GM21786 (cell line): Measurements from ENCODE around the gene OCLN.
"Not testable (repeated sequence)": the region's sequence is repeated elsewhere in the genome, so short reads cannot be mapped to it uniquely, and the experiment has no call there.

Experiments used
- ATAC-seq: cut with Tn5 transposase; IDR thresholded peaks from one replicate; pipeline ENCODE4 v1.9.1; 2021; ENCODE audit not compliant: unreplicated experiment

OCLN gene

GRCh38 chr5:69489246-69489645 is 3.3 kb upstream of the OCLN start:
- ATAC-seq: no peak

GRCh38 chr5:69491027-69491426 is 1.6 kb upstream of the OCLN start:
- no peak for ATAC-seq

- ATAC-seq: no peak
Measured at GRCh38 chr5:69491838-69492390, 676 bp upstream of the OCLN start.

- peak; percentile 32 for ATAC-seq
Measured at GRCh38 chr5:69492923-69493395, 369 bp downstream of the OCLN start.

- peak; percentile 35 for ATAC-seq
Measured at GRCh38 chr5:69493396-69494133, 975 bp downstream of the OCLN start.

- ATAC-seq: no peak
Measured at GRCh38 chr5:69494452-69494851, 1.9 kb downstream of the OCLN start.

- ATAC-seq: no peak
Measured at GRCh38 chr5:69497006-69497520, 4.5 kb downstream of the OCLN start.

- ATAC-seq: no peak
Measured at GRCh38 chr5:69498384-69498783, 5.8 kb downstream of the OCLN start.

- no peak for ATAC-seq
Measured at GRCh38 chr5:69502367-69502766, 9.8 kb downstream of the OCLN start.

GRCh38 chr5:69502767-69503488 is 10.3 kb downstream of the OCLN start:
- no peak for ATAC-seq

- ATAC-seq: no peak
Measured at GRCh38 chr5:69504036-69504435, 11.4 kb downstream of the OCLN start.

- ATAC-seq: no peak
Measured at GRCh38 chr5:69505306-69505705, 12.7 kb downstream of the OCLN start.

GRCh38 chr5:69509212-69509611 is 16.6 kb downstream of the OCLN start:
- ATAC-seq: no peak

- no peak for ATAC-seq
Measured at GRCh38 chr5:69510694-69511093, 18.1 kb downstream of the OCLN start.

- no peak for ATAC-seq
Measured at GRCh38 chr5:69512740-69513260, 20.2 kb downstream of the OCLN start.

- ATAC-seq: not testable (repeated sequence)
Measured at GRCh38 chr5:69515570-69515969, 23.0 kb downstream of the OCLN start.

GRCh38 chr5:69516769-69517168 is 24.2 kb downstream of the OCLN start:
- ATAC-seq: no peak

- no peak for ATAC-seq
Measured at GRCh38 chr5:69517763-69518212, 25.2 kb downstream of the OCLN start.

GRCh38 chr5:69519285-69519684 is 26.7 kb downstream of the OCLN start:
- ATAC-seq: no peak

- ATAC-seq: no peak
Measured at GRCh38 chr5:69522035-69522434, 29.4 kb downstream of the OCLN start.

GRCh38 chr5:69525490-69525889 is 32.9 kb downstream of the OCLN start:
- ATAC-seq: no peak

- no peak for ATAC-seq
Measured at GRCh38 chr5:69526660-69527059, 34.1 kb downstream of the OCLN start.
